Panc1 (cell line): ENCODE data around the gene RALGPS1.

Experiments
- POLR2AphosphoS5 ChIP-seq: IDR thresholded peaks from 2 replicates; pipeline ENCODE4 v1.6.1; 2012; ENCODE audit warnings: mild to moderate bottlenecking, low read depth, low read length, moderate library complexity
- SIN3A ChIP-seq: IDR thresholded peaks from 2 replicates; pipeline ENCODE4 v1.6.1; 2012; ENCODE audit warnings: low read depth, mild to moderate bottlenecking, low read length, moderate library complexity, borderline replicate concordance; ENCODE audit not compliant: insufficient read depth
- TCF7L2 ChIP-seq: IDR thresholded peaks from 2 replicates; pipeline ENCODE4 v1.6.1; 2011; ENCODE audit warnings: mild to moderate bottlenecking, low read depth, low read length, inconsistent platforms
- TF ChIP-seq, protein P1 (sequence below): fragments of 450-650 bp; IDR thresholded peaks from 2 replicates; pipeline ENCODE4 v1.5.1; 2017; ENCODE audit warnings: mild to moderate bottlenecking

- TF ChIP-seq, protein P1, sequence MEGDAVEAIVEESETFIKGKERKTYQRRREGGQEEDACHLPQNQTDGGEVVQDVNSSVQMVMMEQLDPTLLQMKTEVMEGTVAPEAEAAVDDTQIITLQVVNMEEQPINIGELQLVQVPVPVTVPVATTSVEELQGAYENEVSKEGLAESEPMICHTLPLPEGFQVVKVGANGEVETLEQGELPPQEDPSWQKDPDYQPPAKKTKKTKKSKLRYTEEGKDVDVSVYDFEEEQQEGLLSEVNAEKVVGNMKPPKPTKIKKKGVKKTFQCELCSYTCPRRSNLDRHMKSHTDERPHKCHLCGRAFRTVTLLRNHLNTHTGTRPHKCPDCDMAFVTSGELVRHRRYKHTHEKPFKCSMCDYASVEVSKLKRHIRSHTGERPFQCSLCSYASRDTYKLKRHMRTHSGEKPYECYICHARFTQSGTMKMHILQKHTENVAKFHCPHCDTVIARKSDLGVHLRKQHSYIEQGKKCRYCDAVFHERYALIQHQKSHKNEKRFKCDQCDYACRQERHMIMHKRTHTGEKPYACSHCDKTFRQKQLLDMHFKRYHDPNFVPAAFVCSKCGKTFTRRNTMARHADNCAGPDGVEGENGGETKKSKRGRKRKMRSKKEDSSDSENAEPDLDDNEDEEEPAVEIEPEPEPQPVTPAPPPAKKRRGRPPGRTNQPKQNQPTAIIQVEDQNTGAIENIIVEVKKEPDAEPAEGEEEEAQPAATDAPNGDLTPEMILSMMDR = no peak
- no peak for TF ChIP-seq TCF7L2
- TF ChIP-seq SIN3A = no peak
- no peak for TF ChIP-seq POLR2AphosphoS5
These were observed 99.8 kb downstream of the RALGPS1 start for GRCh38 chr9:127014216-127014909.
